Esophagus muscularis mucosa (tissue), 4 donors: ENCODE data around the gene ULK4. TPM values are rescaled to one million over a fixed set of nuclear protein-coding genes. Genes with fewer than 3 reads are reported as not detected.

Source experiments
- DNase-seq: peaks from one replicate; pipeline ENCODE4 v3.0.0-alpha.2; 2017; ENCODE audit errors: extremely low spot score
- H3K27ac ChIP-seq, 4 donors: fragments of 200-600 bp; sonication (generic); replicated peaks in 1 of 4; 1 replicate in 3 of 4; 2 replicates in 1 of 4; pipeline ENCODE4 v1.5.1; 2016 to 2019; ENCODE audit warnings: mild to moderate bottlenecking in 1 of 4
- H3K27me3 ChIP-seq, 4 donors: fragments of 200-600 bp; sonication (generic); one replicate each; pipeline versions ENCODE4 v1.5.1 to v1.6.0; 2016 to 2019
- H3K36me3 ChIP-seq, 4 donors: fragments of 200-600 bp; sonication (generic); one replicate each; pipeline ENCODE4 v1.5.1; 2016 to 2019
- H3K4me1 ChIP-seq, 4 donors: fragments of 200-600 bp; sonication (generic); one replicate each; pipeline ENCODE4 v1.5.1; 2016 to 2019
- H3K4me3 ChIP-seq, 4 donors: fragments of 200-600 bp; sonication (generic); 1 replicate in 2 of 4; 2 replicates in 2 of 4; pipeline ENCODE4 v1.5.1; 2016 to 2019; ENCODE audit warnings: mild to moderate bottlenecking in 4 of 4, moderate library complexity in 1 of 4
- H3K9me3 ChIP-seq, 4 donors: fragments of 200-600 bp; sonication (generic); 1 replicate in 3 of 4; 2 replicates in 1 of 4; pipeline ENCODE4 v1.5.1; 2016 to 2019
- EP300 ChIP-seq: sonication (generic); formaldehyde crosslinking; IDR thresholded peaks from one replicate; pipeline ENCODE4 v1.6.1; 2017; ENCODE audit warnings: antibody characterized with exemption
- POLR2A ChIP-seq: fragments of 450-650 bp; IDR thresholded peaks from one replicate; pipeline ENCODE4 v1.6.1; 2017; ENCODE audit warnings: antibody characterized with exemption, moderate library complexity, mild to moderate bottlenecking, low read depth
- POLR2AphosphoS5 ChIP-seq, 2 donors: sonication (generic); formaldehyde crosslinking; IDR thresholded peaks; one replicate each; pipeline ENCODE4 v1.6.1; 2017; ENCODE audit warnings: antibody characterized with exemption in 2 of 2
- WGBS: methylation state at CpG from one replicate; pipeline ENCODE4 v1.1.5; 2018; 5-methylcytosine and 5-hydroxymethylcytosine counted together
- intact Hi-C: fragments of 100-400 bp; cut with DNase I; formaldehyde crosslinking; loops from one replicate; pipeline ENCODE4 v1.15.1; 2023
- total RNA-seq, 4 donors: library from RNA; depleted of rRNA; stranded (reverse); fragments of >200 nt; gene quantifications; one replicate each; pipeline versions ENCODE4 v1.1.0 to v1.2.1, GENCODE V29; 2016
- TF ChIP-seq, protein P1 (sequence below), 3 experiments: fragments of 200-600 bp in 2 of 3; fragments of 450-650 bp in 1 of 3; sonication (generic) in 2 of 3; IDR thresholded peaks; one replicate each; pipeline ENCODE4 v1.5.1; 2017 to 2019; ENCODE audit warnings: antibody characterized with exemption in 3 of 3, mild to moderate bottlenecking in 2 of 3, moderate library complexity in 1 of 3

The ULK4 gene
- total RNA-seq, 4 donors from 2014 or later = 4.2 to 15.4 (median 11.0) TPM

DNA sequence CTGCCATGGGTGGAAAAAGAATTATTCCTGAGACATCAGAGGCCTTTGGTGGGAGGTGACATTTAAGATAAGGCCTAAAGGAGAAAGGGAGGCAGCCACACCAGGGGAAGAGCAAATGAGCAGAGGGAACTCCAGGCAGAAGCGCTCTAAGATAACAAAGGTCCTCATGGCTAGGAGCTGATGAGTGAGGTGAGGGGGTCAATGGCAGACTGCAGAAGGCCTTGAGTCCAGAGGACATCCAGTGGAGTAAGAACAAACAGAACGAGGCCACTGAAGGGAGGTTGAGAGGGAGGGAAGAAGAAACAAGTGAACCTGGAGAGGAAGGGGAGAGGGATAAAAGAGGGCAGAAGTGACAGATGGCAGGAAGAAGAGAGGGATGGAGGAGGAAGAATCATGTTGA is 665.3 kb downstream of the ULK4 start:
- Histone ChIP-seq H3K4me1 (no peaks in the 10 kb centered on the region), H3K36me3 (no peaks in the 10 kb centered on the region), H3K4me3 (no peak overlapping the region), H3K9me3 (no peaks in the 10 kb centered on the region), H3K27me3 (no peaks in the 10 kb centered on the region), H3K27ac (no peak overlapping the region)
- DNase-seq = no peak
- intact Hi-C loops = no loop called here
- 95% methylated on average over 2 of the region's 2 CpGs for WGBS
- TF ChIP-seq, protein P1, sequence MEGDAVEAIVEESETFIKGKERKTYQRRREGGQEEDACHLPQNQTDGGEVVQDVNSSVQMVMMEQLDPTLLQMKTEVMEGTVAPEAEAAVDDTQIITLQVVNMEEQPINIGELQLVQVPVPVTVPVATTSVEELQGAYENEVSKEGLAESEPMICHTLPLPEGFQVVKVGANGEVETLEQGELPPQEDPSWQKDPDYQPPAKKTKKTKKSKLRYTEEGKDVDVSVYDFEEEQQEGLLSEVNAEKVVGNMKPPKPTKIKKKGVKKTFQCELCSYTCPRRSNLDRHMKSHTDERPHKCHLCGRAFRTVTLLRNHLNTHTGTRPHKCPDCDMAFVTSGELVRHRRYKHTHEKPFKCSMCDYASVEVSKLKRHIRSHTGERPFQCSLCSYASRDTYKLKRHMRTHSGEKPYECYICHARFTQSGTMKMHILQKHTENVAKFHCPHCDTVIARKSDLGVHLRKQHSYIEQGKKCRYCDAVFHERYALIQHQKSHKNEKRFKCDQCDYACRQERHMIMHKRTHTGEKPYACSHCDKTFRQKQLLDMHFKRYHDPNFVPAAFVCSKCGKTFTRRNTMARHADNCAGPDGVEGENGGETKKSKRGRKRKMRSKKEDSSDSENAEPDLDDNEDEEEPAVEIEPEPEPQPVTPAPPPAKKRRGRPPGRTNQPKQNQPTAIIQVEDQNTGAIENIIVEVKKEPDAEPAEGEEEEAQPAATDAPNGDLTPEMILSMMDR (IDR thresholded peaks at IDR 0.05) = no peak
- TF ChIP-seq EP300 = no peak
- TF ChIP-seq POLR2A = no peak
- no peak for TF ChIP-seq POLR2AphosphoS5 (IDR thresholded peaks at IDR 0.05)

DNA sequence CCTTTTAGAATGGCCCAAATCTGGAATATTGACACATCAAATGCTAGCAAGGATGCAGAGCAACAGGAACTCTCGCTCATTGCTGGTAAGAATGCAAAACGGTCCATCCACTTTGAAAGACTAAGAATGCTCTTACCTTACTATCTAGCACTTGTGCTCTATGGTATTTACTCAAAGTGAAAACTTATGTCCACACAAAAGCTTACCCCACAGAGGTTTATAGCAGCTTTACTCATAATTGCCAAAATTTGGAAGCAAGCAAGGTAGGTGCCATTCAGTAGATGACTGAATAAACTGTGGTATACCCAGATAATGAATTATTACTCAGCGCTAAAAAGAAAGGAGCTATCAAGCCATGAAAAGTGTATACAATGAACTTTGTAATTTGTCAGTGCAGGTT is 666.2 kb downstream of the ULK4 start:
- 98% methylated on average over 3 of the region's 3 CpGs for WGBS
- intact Hi-C loops = no loop called here
- Histone ChIP-seq H3K27me3 (no peaks in the 10 kb centered on the region), H3K4me1 (peaks cover 0 to 2% (median 0%) of the 10 kb centered on the region in 4 donors), H3K27ac (no peak overlapping the region), H3K9me3 (no peaks in the 10 kb centered on the region), H3K4me3 (no peak overlapping the region), H3K36me3 (no peaks in the 10 kb centered on the region)
- TF ChIP-seq POLR2A = no peak
- no peak for TF ChIP-seq POLR2AphosphoS5 (IDR thresholded peaks at IDR 0.05)
- TF ChIP-seq EP300 = no peak
- TF ChIP-seq, protein P1 (IDR thresholded peaks at IDR 0.05) = no peak
- DNase-seq = no peak

DNA sequence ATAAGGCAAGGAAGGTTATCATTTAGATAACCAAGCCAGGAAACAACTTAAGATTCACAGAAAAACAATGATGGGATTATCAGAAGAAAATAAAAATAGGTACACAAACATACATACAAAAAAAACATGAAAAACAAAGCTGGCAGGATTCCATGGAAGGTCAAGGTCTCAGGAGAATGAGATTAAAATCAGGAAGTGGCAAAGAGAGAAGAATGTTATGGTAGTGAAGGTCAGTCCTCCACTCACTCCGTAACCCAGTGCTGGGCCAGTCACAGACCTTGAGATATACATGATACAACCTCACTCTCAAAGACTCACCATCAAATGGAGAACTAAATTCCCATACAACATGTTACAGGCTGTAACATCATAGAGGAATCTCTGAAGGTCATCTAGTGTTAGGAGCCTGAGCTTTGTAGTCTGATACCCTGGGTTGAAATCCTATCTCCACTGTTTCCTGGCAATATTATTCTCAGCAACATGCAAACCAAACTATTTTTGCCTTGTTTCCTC is 668.7 kb downstream of the ULK4 start:
- Histone ChIP-seq H3K9me3 (no peaks in the 10 kb centered on the region), H3K4me1 (peaks cover 0 to 6% (median 0%) of the 10 kb centered on the region in 4 donors), H3K4me3 (no peak overlapping the region), H3K27me3 (no peaks in the 10 kb centered on the region), H3K27ac (no peak overlapping the region), H3K36me3 (no peaks in the 10 kb centered on the region)
- DNase-seq = no peak
- intact Hi-C loops = no loop called here
- TF ChIP-seq POLR2AphosphoS5 (IDR thresholded peaks at IDR 0.05) (no peak), POLR2A (no peak), EP300 (no peak)
- TF ChIP-seq, protein P1 (IDR thresholded peaks at IDR 0.05) = no peak
- WGBS = 94% methylated on average over 1 of the region's 1 CpG

DNA sequence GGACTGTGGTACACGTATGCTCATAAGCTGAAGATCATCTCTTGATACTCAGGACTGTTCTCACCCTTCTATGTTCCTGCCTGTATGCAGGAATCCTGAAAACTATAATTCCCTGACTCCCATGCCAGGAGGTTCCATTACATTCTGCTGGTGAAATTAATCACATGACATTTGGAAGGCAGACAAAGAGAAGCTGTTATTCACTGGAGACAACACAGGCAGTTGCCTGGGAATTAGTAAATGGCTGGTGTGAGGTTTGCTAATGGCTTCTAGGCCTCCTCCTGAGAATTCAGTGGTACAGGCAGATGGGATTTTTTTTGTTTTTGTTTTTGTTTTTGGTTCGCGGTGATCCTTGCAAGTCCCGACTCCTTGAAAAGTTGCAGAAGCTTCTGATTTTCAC is 671.2 kb downstream of the ULK4 start:
- WGBS = 74% methylated on average over 4 of the region's 4 CpGs

More for the DNA sequence above, 671.2 kb downstream of the ULK4 start:
- H3K9me3 ChIP-seq = no peaks in the 10 kb centered on the region
- H3K27ac ChIP-seq = no peak overlapping the region
- H3K4me3 ChIP-seq = no peak overlapping the region
- H3K27me3 ChIP-seq = no peaks in the 10 kb centered on the region
- peaks cover 0 to 6% (median 0%) of the 10 kb centered on the region in 4 donors for H3K4me1 ChIP-seq
- H3K36me3 ChIP-seq = no peaks in the 10 kb centered on the region
- DNase-seq = no peak
- no peak for TF ChIP-seq POLR2AphosphoS5 (IDR thresholded peaks at IDR 0.05)
- TF ChIP-seq, protein P1 (IDR thresholded peaks at IDR 0.05) = no peak
- TF ChIP-seq EP300 = no peak
- TF ChIP-seq POLR2A = no peak
- intact Hi-C loops = no loop called here
